Prostate gland (tissue), 2 donors: Measurements from ENCODE around the gene P2RY6. TPM values are rescaled to one million over a fixed set of nuclear protein-coding genes. Genes with fewer than 3 reads are reported as not detected.

Experiments
- DNase-seq: peaks from one replicate; pipeline ENCODE4 v3.0.0-alpha.2; 2019; ENCODE audit warnings: low spot score
- H3K27ac ChIP-seq, 2 donors: fragments of 200-600 bp; sonication (generic); 2 replicates each; pipeline ENCODE4 v1.5.1; 2017 to 2019
- H3K27me3 ChIP-seq: fragments of 200-600 bp; sonication (generic); replicated peaks from 2 replicates; pipeline ENCODE4 v1.5.1; 2019; ENCODE audit not compliant: insufficient read depth
- H3K36me3 ChIP-seq, 2 donors: fragments of 200-600 bp; sonication (generic); 1 replicate in 1 of 2; 2 replicates in 1 of 2; pipeline versions ENCODE4 v1.5.1 to v1.8.1; 2017 to 2019
- H3K4me1 ChIP-seq: fragments of 200-600 bp; sonication (generic); replicated peaks from 2 replicates; pipeline ENCODE4 v1.5.1; 2019
- H3K4me3 ChIP-seq, 2 donors: fragments of 200-600 bp; sonication (generic); 2 replicates each; pipeline ENCODE4 v1.5.1; 2017 to 2019
- H3K9me3 ChIP-seq: fragments of 200-600 bp; sonication (generic); 2 replicates; pipeline ENCODE4 v1.5.1; 2017
- POLR2A ChIP-seq: fragments of 450-650 bp; IDR thresholded peaks from one replicate; pipeline ENCODE4 v1.6.1; 2016; ENCODE audit warnings: antibody characterized with exemption, mild to moderate bottlenecking
- POLR2AphosphoS5 ChIP-seq: sonication (generic); formaldehyde crosslinking; IDR thresholded peaks from one replicate; pipeline ENCODE4 v1.6.1; 2017; ENCODE audit warnings: antibody characterized with exemption
- WGBS: methylation state at CpG from one replicate; pipeline ENCODE4 v1.1.5; 2018; 5-methylcytosine and 5-hydroxymethylcytosine counted together
- intact Hi-C: fragments of 100-400 bp; cut with DNase I; formaldehyde crosslinking; loops from one replicate; pipeline ENCODE4 v1.14.2; 2022
- total RNA-seq, 2 donors: library from RNA; depleted of rRNA; stranded (reverse); fragments of >200 nt; gene quantifications; one replicate each; pipeline ENCODE4 v1.1.0, GENCODE V29; 2016
- TF ChIP-seq, protein P1 (sequence below), 4 experiments: fragments of 200-600 bp in 2 of 4; fragments of 450-650 bp in 2 of 4; sonication (generic) in 2 of 4; IDR thresholded peaks; 1 replicate in 3 of 4; 2 replicates in 1 of 4; pipeline ENCODE4 v1.5.1; 2016 to 2019; ENCODE audit warnings: antibody characterized with exemption in 4 of 4, mild to moderate bottlenecking in 2 of 4, moderate library complexity in 2 of 4

P2RY6 gene
- total RNA-seq, 2 donors from 2014 or later, result 0.64 to 3.5 TPM

DNA sequence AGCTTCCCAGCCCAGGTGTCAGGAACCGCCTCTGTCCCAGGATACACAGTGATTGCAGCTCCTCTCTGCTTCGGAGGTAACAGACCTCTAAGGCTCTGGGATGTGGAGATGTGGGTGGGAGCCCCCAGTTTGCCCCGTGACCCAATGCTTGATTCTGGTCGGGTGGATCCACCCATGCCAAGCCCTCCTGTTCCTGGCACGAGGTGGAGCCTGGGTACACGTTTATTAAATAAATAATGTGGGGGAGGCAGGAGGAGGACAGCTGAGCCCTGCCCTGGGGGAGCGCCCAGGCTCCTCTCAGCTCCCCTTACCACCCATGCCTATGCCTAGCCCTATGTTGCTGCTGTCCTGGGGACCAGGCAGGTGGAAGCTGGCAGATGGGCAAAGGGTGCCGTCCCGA is 52.0 kb downstream of the P2RY6 start:
- Histone ChIP-seq H3K27me3 (no peaks in the 10 kb centered on the region), H3K4me1 (peaks cover 15% of the 10 kb centered on the region), H3K27ac (peak overlapping the region; percentile 66 to 85), H3K4me3 (no peak overlapping the region), H3K36me3 (no peaks in the 10 kb centered on the region), H3K9me3 (no peaks in the 10 kb centered on the region)
- 50% methylated on average over 9 of the region's 9 CpGs for WGBS
- intact Hi-C loops, result no loop called here
- no peak for TF ChIP-seq POLR2A
- TF ChIP-seq, protein P1, sequence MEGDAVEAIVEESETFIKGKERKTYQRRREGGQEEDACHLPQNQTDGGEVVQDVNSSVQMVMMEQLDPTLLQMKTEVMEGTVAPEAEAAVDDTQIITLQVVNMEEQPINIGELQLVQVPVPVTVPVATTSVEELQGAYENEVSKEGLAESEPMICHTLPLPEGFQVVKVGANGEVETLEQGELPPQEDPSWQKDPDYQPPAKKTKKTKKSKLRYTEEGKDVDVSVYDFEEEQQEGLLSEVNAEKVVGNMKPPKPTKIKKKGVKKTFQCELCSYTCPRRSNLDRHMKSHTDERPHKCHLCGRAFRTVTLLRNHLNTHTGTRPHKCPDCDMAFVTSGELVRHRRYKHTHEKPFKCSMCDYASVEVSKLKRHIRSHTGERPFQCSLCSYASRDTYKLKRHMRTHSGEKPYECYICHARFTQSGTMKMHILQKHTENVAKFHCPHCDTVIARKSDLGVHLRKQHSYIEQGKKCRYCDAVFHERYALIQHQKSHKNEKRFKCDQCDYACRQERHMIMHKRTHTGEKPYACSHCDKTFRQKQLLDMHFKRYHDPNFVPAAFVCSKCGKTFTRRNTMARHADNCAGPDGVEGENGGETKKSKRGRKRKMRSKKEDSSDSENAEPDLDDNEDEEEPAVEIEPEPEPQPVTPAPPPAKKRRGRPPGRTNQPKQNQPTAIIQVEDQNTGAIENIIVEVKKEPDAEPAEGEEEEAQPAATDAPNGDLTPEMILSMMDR (IDR thresholded peaks at IDR 0.05), result no peak
- TF ChIP-seq POLR2AphosphoS5, result no peak
- no peak for DNase-seq

DNA sequence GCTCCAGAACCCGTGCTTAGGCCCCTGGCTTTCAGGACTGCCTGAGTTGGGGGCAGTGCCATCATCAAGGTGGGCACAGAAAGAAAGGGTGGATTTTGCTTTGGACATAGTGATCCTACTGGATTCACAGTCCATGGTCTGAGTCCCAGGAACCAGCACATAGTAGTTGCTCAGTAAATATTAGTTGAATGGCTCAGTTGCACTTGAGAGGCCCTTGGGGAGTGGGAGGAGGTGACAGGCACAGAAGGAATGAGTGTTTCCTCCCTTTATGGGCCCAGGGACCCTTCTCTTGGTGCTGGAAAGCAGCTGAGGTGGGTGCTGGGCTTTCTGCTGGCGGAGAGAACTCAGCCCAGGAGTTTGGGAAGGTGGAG is 52.5 kb downstream of the P2RY6 start:
- no peak overlapping the region for H3K4me3 ChIP-seq
- no peaks in the 10 kb centered on the region for H3K36me3 ChIP-seq
- no peaks in the 10 kb centered on the region for H3K9me3 ChIP-seq
- intact Hi-C loops, result no loop called here
- no peak for TF ChIP-seq POLR2AphosphoS5
- TF ChIP-seq POLR2A, result no peak
- TF ChIP-seq, protein P1 (IDR thresholded peaks at IDR 0.05), result no peak
- H3K27ac ChIP-seq, result peak overlapping the region; percentile 66 to 85
- H3K4me1 ChIP-seq, result peaks cover 15% of the 10 kb centered on the region
- H3K27me3 ChIP-seq, result no peaks in the 10 kb centered on the region
- 79% methylated on average over 2 of the region's 2 CpGs for WGBS
- DNase-seq, result no peak

DNA sequence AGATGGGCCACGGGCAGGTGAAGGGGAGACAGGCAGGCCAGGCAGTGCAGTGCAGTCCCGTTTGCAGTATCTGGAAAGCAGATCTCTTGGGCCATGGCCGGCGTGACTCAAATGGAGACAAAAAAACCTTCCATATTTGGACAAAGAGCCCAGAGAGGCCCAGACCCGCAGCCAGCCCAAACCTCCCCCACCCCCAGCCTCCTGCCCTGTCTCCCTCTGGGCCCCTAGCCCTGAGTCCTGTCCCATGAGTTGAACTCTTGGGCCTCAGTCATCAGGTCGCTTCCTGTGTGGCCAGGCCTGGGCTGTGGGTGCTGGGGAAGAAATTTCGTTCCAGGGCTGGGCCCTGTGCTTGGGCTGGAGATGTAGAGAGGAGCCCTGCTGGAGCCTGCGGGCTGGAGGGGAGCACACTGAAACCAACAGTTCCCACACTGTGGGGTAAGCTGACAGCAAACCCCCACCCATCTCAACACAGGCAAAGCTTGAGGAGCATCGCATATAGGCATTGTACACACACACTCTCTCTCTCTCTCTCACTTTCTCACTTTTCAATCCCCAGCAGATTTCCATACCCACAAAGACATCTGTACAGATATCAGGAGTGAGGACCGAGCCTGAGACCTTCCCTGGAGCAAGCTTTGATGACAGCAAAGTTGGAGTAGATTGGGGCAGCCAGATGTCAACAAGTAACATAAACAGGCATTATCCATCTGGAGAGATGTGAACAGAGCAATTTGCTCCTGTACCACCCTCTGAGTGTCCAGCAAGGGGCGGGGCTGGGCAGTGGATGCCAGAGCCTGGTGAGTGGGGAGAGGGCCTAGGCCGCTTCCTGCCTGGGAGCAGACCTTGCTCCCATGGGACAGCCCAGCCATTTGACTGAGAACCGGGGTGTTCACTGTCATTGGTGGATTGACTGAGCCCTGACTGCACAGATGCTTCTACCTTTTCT is 53.2 kb downstream of the P2RY6 start:
- Histone ChIP-seq H3K4me1 (peaks cover 15% of the 10 kb centered on the region), H3K9me3 (no peaks in the 10 kb centered on the region), H3K27me3 (no peaks in the 10 kb centered on the region), H3K36me3 (no peaks in the 10 kb centered on the region), H3K27ac (peak overlapping the region; percentile 66 to 85), H3K4me3 (no peak overlapping the region)
- TF ChIP-seq POLR2A (no peak), POLR2AphosphoS5 (peak; percentile 18)
- 60% methylated on average over 13 of the region's 13 CpGs for WGBS
- intact Hi-C loops, result no loop called here
- DNase-seq, result no peak

DNA sequence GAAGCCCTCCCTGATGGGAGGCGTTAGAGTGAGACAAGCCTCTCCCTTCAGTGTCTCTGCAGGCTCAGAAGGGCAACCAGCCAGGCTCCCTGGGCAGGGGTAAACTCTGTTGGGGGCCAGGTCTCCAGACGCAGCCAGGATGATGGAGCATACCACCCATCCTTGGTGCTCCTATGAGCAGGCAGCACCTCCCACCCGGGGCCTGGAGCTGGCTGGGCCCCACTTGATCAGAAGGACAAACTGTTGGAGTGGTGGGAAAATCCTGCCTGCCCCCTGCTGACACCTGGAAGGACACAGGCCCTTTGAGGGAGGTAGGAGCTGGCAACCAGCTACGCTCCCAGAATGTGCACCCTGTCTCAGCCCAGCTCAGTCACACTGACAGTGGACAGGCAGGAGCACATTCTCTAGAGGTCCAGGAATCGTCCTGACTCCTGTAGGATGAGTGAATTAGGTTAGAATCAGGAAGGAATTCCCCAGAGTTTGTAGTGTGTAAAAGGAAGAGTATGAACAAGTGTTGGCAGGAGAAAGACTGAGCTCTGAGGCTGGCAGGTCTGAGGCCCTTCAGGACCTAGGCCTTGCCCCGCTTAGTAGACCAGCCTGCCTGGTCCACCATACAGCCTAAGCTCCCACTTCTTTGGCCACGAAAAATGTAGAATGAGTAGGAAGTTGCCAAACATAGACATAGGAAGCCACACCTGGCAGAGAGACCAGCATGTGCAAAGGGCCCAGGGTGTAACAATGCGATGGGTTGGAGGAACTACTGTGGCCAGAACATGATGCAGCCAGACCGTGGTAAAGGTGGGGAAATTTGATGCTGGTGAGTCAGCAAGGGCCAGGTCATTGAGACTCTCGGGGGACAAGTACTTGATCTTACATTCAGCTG is 55.0 kb downstream of the P2RY6 start:
- peaks cover 15% of the 10 kb centered on the region for H3K4me1 ChIP-seq
- no peak overlapping the region for H3K4me3 ChIP-seq
- H3K27me3 ChIP-seq, result no peaks in the 10 kb centered on the region
- no peak for DNase-seq
- peak overlapping the region; percentile 44 to 85 for H3K27ac ChIP-seq
- no peaks in the 10 kb centered on the region for H3K36me3 ChIP-seq
- TF ChIP-seq POLR2AphosphoS5, result no peak
- no peak for TF ChIP-seq POLR2A
- TF ChIP-seq, protein P1 (IDR thresholded peaks at IDR 0.05), result no peak
- WGBS, result 50% methylated on average over 10 of the region's 10 CpGs
- H3K9me3 ChIP-seq, result no peaks in the 10 kb centered on the region
- intact Hi-C loops, result no loop called here

DNA sequence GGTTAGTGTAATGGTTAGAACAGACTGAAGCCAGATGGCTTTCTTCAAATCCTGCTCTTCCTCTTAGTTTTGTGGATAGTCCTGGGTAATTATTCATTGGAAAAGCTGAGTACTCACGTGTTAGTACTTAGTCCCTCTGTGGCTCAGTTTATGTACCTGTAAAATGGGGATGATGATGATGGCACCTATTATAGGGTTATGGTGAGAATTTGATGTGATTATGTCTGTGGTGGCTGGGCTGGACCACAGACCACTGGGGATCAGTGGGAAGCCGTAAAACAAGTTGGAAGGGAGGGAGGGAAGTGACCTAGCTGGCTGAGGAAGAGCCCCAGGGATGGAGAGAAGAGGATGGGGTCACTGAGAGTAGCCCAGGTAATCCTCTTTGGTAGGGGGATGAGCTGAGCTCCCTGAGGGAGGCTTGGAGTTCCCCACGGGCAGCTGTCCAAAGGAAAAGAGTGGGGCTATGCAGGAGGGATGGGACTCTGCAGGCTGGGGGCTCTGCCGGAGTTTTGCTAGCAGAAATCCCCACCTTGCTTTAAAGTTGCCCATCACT is 55.8 kb downstream of the P2RY6 start:
- no peak for TF ChIP-seq POLR2AphosphoS5
- TF ChIP-seq, protein P1 (IDR thresholded peaks at IDR 0.05), result no peak
- TF ChIP-seq POLR2A, result no peak
- no peak for DNase-seq
- intact Hi-C loops, result no loop called here
- Histone ChIP-seq H3K36me3 (no peaks in the 10 kb centered on the region), H3K9me3 (no peaks in the 10 kb centered on the region), H3K27ac (peak overlapping the region; percentile 44 to 85), H3K4me3 (no peak overlapping the region), H3K4me1 (peaks cover 12% of the 10 kb centered on the region), H3K27me3 (no peaks in the 10 kb centered on the region)
- 60% methylated on average over 4 of the region's 4 CpGs for WGBS
